Body of pancreas (tissue), 4 donors: ENCODE results near the gene LRRC63. TPM values are rescaled to one million over a fixed set of nuclear protein-coding genes. Genes with fewer than 3 reads are reported as not detected.
A peak's percentile ranks its signal among the peaks of the same experiment; 100 is the strongest.

Experiments used
- ATAC-seq: fragments of 150-250 bp; one replicate; pipeline ENCODE4 v1.9.1; 2016
- DNase-seq, 4 donors: peaks; one replicate each; pipeline ENCODE4 v3.0.0-alpha.2; 2019
- H3K27ac ChIP-seq, 4 donors: fragments of 200-600 bp; sonication (generic); 1 replicate in 3 of 4; 2 replicates in 1 of 4; pipeline versions ENCODE4 v1.5.1 to v1.6.1; 2016 to 2019; ENCODE audit warnings: mild to moderate bottlenecking in 1 of 4, mixed read lengths in 1 of 4, moderate library complexity in 1 of 4
- H3K27me3 ChIP-seq, 2 donors: fragments of 200-600 bp; sonication (generic); one replicate each; pipeline ENCODE4 v1.6.0; 2016; ENCODE audit warnings: mild to moderate bottlenecking in 1 of 2
- H3K36me3 ChIP-seq, 2 donors: fragments of 200-600 bp; sonication (generic); replicated peaks in 1 of 2; 2 replicates each; pipeline ENCODE4 v1.5.1; 2016; ENCODE audit warnings: low read depth in 2 of 2; ENCODE audit not compliant: insufficient read depth in 1 of 2
- H3K4me1 ChIP-seq: fragments of 200-600 bp; sonication (generic); one replicate; pipeline ENCODE4 v1.6.0; 2016
- H3K4me3 ChIP-seq, 2 donors: fragments of 200-600 bp; sonication (generic); 1 replicate in 1 of 2; 2 replicates in 1 of 2; pipeline ENCODE4 v1.5.1; 2016 to 2019
- H3K9me3 ChIP-seq, 3 donors: fragments of 200-600 bp; sonication (generic); 1 replicate in 2 of 3; 2 replicates in 1 of 3; pipeline ENCODE4 v1.5.1; 2016
- POLR2A ChIP-seq, 3 donors: fragments of 450-650 bp; IDR thresholded peaks; one replicate each; pipeline ENCODE4 v1.6.1; 2016; ENCODE audit warnings: antibody characterized with exemption in 3 of 3, mild to moderate bottlenecking in 2 of 3
- WGBS, 2 donors: methylation state at CpG; one replicate each; pipeline ENCODE4 v1.1.5; 2017; 5-methylcytosine and 5-hydroxymethylcytosine counted together
- intact Hi-C: fragments of 100-400 bp; cut with DNase I; formaldehyde crosslinking; loops from one replicate; pipeline ENCODE4 v1.15.1; 2023
- total RNA-seq, 2 donors: library from RNA; depleted of rRNA; stranded (reverse); fragments of >200 nt; gene quantifications; one replicate each; pipeline ENCODE4 v1.1.0, GENCODE V29; 2016
- TF ChIP-seq, protein P1 (sequence below), 7 experiments: fragments of 450-650 bp in 4 of 7; fragments of 200-600 bp in 3 of 7; sonication (generic) in 3 of 7; IDR thresholded peaks; one replicate each; pipeline ENCODE4 v1.5.1; 2016 to 2019; ENCODE audit warnings: antibody characterized with exemption in 7 of 7

The LRRC63 gene
- total RNA-seq, 2 donors from 2014 or later = not detected

DNA sequence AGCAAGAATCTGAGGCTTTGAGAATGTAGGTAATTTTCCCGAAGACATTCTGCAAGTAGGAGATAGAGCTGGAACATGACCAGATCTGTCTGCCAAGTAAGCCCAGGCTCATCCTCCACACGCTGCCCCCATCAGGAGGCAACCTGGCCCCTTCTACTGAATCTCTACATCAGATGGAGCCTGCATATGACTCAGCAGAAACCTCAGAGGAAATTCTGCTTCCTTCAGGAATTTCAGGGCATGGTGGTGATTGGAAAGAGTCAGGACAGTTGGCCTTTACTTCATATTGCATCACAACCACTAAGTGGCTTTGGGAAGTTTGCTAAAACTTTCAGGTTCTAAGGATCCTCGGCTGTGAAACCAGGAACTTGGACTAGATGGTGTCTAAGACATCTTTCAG, 85.2 kb downstream of the LRRC63 start:
- ATAC-seq (peak; percentile 69), DNase-seq (peak in 1 of 4 donors; percentile 13)
- Histone ChIP-seq H3K27ac (peak overlapping the region in 2 of 4 donors; percentile 22 to 24), H3K36me3 (no peaks in the 10 kb centered on the region), H3K27me3 (no peaks in the 10 kb centered on the region), H3K4me3 (no peak overlapping the region), H3K9me3 (no peaks in the 10 kb centered on the region), H3K4me1 (no peaks in the 10 kb centered on the region)
- intact Hi-C loops = no loop called here
- TF ChIP-seq, protein P1, sequence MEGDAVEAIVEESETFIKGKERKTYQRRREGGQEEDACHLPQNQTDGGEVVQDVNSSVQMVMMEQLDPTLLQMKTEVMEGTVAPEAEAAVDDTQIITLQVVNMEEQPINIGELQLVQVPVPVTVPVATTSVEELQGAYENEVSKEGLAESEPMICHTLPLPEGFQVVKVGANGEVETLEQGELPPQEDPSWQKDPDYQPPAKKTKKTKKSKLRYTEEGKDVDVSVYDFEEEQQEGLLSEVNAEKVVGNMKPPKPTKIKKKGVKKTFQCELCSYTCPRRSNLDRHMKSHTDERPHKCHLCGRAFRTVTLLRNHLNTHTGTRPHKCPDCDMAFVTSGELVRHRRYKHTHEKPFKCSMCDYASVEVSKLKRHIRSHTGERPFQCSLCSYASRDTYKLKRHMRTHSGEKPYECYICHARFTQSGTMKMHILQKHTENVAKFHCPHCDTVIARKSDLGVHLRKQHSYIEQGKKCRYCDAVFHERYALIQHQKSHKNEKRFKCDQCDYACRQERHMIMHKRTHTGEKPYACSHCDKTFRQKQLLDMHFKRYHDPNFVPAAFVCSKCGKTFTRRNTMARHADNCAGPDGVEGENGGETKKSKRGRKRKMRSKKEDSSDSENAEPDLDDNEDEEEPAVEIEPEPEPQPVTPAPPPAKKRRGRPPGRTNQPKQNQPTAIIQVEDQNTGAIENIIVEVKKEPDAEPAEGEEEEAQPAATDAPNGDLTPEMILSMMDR (IDR thresholded peaks at IDR 0.05) = no peak
- no peak for TF ChIP-seq POLR2A (IDR thresholded peaks at IDR 0.05)
- WGBS, 2 donors = 54 to 77% methylated on average over 3 of the region's 3 CpGs

DNA sequence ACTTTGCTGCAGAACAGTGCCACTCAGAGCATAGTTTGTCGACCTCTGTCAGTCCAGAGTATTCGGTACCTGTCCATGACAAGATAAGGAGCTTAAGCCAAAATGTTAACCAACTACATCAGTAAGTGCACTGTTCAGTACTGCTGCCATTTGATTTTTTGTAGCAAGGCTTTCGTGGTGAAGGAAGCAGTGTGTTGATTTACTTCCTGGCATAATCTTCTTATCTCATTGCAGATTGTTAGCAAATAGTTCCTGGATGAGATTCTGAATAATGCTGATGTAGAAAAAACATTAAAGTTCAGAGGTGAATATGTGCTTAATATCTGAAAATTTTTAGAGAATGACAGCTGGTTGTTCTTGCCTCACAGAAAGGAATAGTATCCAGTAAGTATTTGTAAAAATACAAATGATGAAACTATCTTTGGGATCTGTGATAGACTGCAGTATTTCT, 85.7 kb downstream of the LRRC63 start:
- Histone ChIP-seq H3K36me3 (no peaks in the 10 kb centered on the region), H3K27me3 (no peaks in the 10 kb centered on the region), H3K4me3 (no peak overlapping the region), H3K9me3 (no peaks in the 10 kb centered on the region), H3K27ac (no peak overlapping the region), H3K4me1 (no peaks in the 10 kb centered on the region)
- intact Hi-C loops = no loop called here
- ATAC-seq = peak; percentile 20
- no peak for DNase-seq
- no peak for TF ChIP-seq POLR2A (IDR thresholded peaks at IDR 0.05)
- TF ChIP-seq, protein P1 (IDR thresholded peaks at IDR 0.05) = no peak
- 27 to 41% methylated on average over 3 of the region's 3 CpGs for WGBS, 2 donors

DNA sequence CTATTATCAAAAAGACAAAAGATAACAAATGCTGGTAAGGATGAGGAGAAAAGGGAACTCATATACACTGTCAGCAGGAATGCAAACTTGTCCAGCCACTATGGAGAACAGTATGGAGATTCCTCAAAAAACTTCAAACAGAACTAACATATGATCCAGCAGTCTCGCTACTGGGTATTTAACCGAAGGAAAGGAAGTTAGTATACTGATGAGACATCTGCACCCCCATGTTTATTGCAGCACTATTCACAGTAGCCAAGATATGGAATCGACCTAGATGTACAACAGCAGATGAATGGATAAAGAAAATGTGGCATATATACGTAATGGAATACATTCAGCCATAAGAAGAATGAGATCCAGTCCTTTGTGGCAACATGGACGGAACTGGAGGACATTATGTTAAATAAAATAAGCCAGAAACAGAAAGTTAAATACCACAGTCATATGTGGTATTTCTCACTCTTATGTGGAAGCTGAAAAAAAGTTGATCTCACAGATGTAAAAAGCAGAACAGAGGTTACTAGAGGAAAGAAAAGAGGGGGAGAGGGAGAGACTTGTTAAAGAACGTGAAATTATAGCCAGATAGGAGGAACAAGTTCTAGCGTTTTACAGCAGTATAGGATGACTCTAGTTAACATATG, 92.1 kb downstream of the LRRC63 start:
- WGBS, 2 donors = 58 to 70% methylated on average over 7 of the region's 7 CpGs
- intact Hi-C loops = no loop called here
- TF ChIP-seq, protein P1 (IDR thresholded peaks at IDR 0.05) = no peak
- TF ChIP-seq POLR2A (IDR thresholded peaks at IDR 0.05) = no peak
- Histone ChIP-seq H3K27me3 (no peaks in the 10 kb centered on the region), H3K4me3 (no peak overlapping the region), H3K36me3 (no peaks in the 10 kb centered on the region), H3K9me3 (no peaks in the 10 kb centered on the region), H3K27ac (peak overlapping the region in 1 of 4 donors; percentile 17), H3K4me1 (no peaks in the 10 kb centered on the region)
- ATAC-seq (no peak), DNase-seq (no peak)

DNA sequence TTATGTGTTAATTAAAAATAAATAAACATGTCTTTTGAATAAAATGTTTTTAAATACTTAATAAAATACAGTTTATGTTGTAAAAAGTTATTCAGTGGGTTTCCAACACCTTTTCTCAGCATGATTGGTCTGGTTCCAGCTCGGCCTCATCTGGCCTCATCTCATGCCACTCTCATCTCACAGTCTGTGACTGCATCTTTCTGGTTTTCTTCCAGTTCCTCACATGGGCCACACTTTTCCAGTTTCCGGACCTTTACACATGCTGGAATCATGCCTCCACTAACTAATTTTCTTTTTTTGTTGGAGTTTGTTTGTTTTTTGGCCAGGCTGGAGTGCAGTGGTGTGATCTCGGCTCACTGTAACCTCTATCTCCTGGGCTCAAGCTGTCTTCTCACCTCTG, 92.8 kb downstream of the LRRC63 start:
- ATAC-seq (no peak), DNase-seq (no peak)
- no peak for TF ChIP-seq POLR2A (IDR thresholded peaks at IDR 0.05)
- TF ChIP-seq, protein P1 (IDR thresholded peaks at IDR 0.05) = no peak
- no peaks in the 10 kb centered on the region for H3K27me3 ChIP-seq
- H3K27ac ChIP-seq = no peak overlapping the region
- intact Hi-C loops = no loop called here
- WGBS, 2 donors = 78 to 82% methylated on average over 3 of the region's 3 CpGs
- no peaks in the 10 kb centered on the region for H3K4me1 ChIP-seq
- H3K4me3 ChIP-seq = no peak overlapping the region
- H3K9me3 ChIP-seq = no peaks in the 10 kb centered on the region
- no peaks in the 10 kb centered on the region for H3K36me3 ChIP-seq

DNA sequence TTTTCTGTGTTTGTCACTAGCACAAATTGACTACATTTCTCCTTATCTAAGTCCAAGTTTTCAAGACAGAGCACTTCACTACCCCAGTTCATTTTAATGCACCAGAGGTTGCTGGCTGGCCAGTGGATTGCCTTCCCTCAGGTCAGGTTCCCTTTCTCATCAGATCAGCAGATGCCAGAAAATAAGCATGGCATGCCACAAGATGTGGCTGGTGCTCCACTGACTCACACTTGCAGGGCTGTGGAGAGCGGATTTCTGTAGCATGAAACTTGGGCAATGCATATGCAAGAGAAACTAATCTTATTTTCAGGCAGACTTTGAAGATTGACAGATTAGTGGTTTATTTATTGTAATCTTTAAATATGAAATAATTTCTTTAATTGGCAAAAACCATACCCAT, 95.8 kb downstream of the LRRC63 start:
- no peak for ATAC-seq
- intact Hi-C loops = no loop called here
- 70 to 93% methylated on average over 1 of the region's 1 CpG for WGBS, 2 donors
- Histone ChIP-seq H3K9me3 (no peaks in the 10 kb centered on the region), H3K27me3 (no peaks in the 10 kb centered on the region), H3K36me3 (no peaks in the 10 kb centered on the region), H3K4me3 (no peak overlapping the region), H3K4me1 (no peaks in the 10 kb centered on the region), H3K27ac (no peak overlapping the region)
- TF ChIP-seq, protein P1 (IDR thresholded peaks at IDR 0.05) = no peak
- no peak for TF ChIP-seq POLR2A (IDR thresholded peaks at IDR 0.05)
- no peak for DNase-seq
